SH-SY5Y (cell line): Measurements from ENCODE around the gene CHAMP1.
A peak's percentile ranks its signal among the peaks of the same experiment; 100 is the strongest.

Source experiments
- GATA2 ChIP-seq: IDR thresholded peaks from 2 replicates; pipeline ENCODE4 v1.6.1; 2011; ENCODE audit warnings: mild to moderate bottlenecking, low read depth, low read length
- GATA3 ChIP-seq: IDR thresholded peaks from 2 replicates; pipeline ENCODE4 v1.6.1; 2011; ENCODE audit warnings: low read depth, mild to moderate bottlenecking, low read length, moderate library complexity

Gene CHAMP1

GRCh38 chr13:114314074-114314912 lies at the start of gene CHAMP1:
CHAMP1 (plus strand) TSS chr13:114314503; CDS start chr13:114323843, 9,340 bp downstream.
- TF ChIP-seq GATA2 (peak; percentile 38; the same call in 1 of the 2 replicates), GATA3 (no peak)

- no peak for TF ChIP-seq GATA3
- no peak for TF ChIP-seq GATA2
These were observed 49.3 kb upstream of the CHAMP1 start for GRCh38 chr13:114264886-114265611.

- no peak for TF ChIP-seq GATA2
- no peak for TF ChIP-seq GATA3
These were observed 48.1 kb upstream of the CHAMP1 start for GRCh38 chr13:114266241-114266640.

GRCh38 chr13:114268344-114269280 lies 45.7 kb upstream of the CHAMP1 start:
- TF ChIP-seq GATA2 = no peak
- TF ChIP-seq GATA3 = no peak

GRCh38 chr13:114269281-114269770 lies 45.0 kb upstream of the CHAMP1 start:
- no peak for TF ChIP-seq GATA3
- TF ChIP-seq GATA2 = no peak

GRCh38 chr13:114272977-114273376 lies 41.3 kb upstream of the CHAMP1 start:
- no peak for TF ChIP-seq GATA3
- no peak for TF ChIP-seq GATA2

- no peak for TF ChIP-seq GATA3
- no peak for TF ChIP-seq GATA2
These were observed 39.0 kb upstream of the CHAMP1 start for GRCh38 chr13:114275304-114275703.

GRCh38 chr13:114279146-114279545 lies 35.2 kb upstream of the CHAMP1 start:
- TF ChIP-seq GATA3 (no peak), GATA2 (no peak)

- TF ChIP-seq GATA2 = no peak
- no peak for TF ChIP-seq GATA3
These were observed 34.4 kb upstream of the CHAMP1 start for GRCh38 chr13:114279758-114280355.

GRCh38 chr13:114281351-114282040 lies 32.8 kb upstream of the CHAMP1 start, which contains the start of gene UPF3A:
UPF3A (plus strand) TSS chr13:114281601; CDS start chr13:114281640, 39 bp downstream.
- TF ChIP-seq GATA2 = no peak

GRCh38 chr13:114282041-114282670 lies 32.1 kb upstream of the CHAMP1 start:
- TF ChIP-seq GATA2 (no peak), GATA3 (no peak)

GRCh38 chr13:114283576-114283975 lies 30.7 kb upstream of the CHAMP1 start:
- TF ChIP-seq GATA3 = no peak
- no peak for TF ChIP-seq GATA2

- no peak for TF ChIP-seq GATA3
- no peak for TF ChIP-seq GATA2
These were observed 29.6 kb upstream of the CHAMP1 start for GRCh38 chr13:114284680-114285079.

GRCh38 chr13:114285166-114285808 lies 29.0 kb upstream of the CHAMP1 start:
- TF ChIP-seq GATA2 (no peak), GATA3 (no peak)
